Tracheal epithelial cell (primary cell): ENCODE results near the gene ZNF546. TPM values are rescaled to one million over a fixed set of nuclear protein-coding genes. Genes with fewer than 3 reads are reported as not detected.

Experiments
- total RNA-seq: library from RNA; depleted of rRNA; stranded (reverse); fragments of >200 nt; gene quantifications from 2 replicates; pipeline ENCODE4 v1.2.1, GENCODE V29; 2014

ZNF546 gene
- 0.24 and 1.5 TPM in 2 replicates for total RNA-seq

DNA sequence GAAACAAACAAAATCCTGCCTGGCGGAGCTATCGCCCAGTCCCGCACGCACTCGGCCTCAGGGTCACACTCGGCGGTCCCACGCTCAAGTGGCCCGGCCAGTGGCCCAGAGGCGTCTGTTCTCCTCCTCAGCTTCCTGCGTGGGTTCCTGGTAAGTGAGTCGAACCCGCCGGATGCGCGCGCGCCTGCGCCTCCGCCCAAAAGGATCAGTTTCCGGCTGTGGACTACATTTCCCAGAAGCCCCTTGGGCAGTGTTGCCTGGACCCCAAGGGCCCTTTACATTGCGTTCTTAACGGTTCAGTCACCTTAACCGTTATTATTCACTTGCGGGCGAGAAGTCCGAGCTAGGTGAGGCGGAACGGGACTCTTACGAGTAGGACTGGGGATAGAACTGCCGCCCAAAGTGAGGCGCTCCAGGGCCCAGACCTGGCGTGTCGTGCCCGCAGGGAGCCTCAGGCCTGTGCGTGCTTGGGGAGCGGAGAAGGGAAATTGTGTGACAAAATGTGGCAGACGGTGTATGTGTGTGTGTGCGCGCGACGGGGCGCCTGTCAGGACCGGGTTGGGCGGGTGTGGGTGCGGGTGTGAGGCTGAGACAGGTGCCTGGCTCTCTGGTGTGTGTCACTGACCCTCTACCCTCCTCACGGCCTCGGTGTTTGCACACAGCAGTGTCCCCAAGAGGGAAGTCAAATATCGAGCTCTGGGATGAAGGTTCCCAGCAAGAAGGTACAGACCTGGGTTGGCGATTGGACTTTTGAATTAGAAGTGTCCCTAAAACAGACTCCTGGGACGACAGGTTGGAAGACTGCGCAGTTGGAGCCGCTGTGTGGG, at the start of gene ZNF546:
Gene ZNF546, plus strand, starts transcription at position 250 of the 827 bp plus-strand sequence. CDS start 1,267 bp downstream, outside the sequence.

DNA sequence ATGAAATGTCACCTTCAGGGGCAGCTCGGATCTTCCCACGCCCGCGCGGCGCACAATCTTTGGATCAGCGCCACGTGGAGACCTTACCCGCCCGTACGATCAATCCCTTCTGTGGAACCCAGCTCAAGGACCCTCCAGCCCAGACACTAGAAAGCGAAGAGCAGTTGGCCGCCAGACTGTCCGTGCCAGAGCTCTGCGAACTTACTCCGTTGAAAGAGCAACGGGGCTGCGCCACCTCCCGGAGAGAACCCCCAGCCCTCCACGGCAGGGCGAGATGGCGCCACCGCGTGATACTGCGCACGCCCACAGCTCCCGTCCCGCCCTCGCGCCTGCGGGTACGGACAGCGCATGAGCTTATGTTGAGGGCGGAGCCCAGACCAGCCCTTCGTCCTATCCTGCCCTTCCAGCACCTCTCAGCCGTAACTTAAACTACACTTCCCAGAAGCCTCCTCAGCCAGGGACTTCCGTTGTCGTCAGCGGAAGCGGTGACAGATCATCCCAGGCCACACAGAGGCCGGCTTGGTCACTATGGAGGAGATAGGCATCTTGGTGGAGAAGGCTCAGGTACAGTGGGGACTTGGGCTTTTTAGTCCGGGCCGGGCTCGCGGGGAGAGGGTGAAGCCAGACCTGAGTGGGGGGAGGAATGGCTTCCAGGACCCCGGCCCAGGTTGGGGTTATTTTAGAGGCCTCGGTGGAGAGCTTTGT, 26.0 kb upstream of the ZNF546 start, which contains the start of gene PSMC4:
Gene PSMC4, plus strand, starts transcription at position 491 of the 705 bp plus-strand sequence. Its CDS starts 38 bp downstream, at position 529.

DNA sequence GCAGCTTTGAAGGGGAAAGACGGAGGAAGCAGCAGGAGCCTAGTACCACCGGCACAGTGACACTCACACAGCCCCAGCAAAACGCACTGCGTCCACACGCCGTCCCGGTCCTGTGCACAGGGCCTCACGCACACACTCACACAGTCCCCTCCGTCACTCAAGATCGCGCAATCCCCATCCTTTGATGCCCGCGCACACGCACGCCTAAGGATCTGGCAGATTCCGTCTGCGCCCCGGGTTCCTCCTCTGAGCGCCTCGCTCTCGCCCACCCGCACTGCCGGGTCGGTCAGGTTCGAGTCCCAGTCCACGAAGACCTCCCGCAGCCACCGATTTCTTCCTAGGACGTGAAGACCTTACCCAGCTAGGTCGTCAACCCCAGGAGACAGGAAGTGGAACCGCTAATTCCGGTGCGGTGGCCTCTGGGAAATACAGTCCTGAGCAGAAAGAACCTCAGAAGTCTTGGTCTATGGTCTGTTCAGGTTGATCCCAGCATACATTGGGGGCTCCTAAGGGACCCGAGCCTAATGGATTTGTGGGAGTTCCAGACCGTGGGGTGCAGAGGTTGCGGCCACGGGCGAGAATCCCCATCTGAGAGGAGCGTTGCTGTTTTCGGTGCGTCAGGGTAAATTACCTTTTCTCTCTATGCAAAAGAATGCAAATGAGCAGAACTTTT, 59.1 kb downstream of the ZNF546 start, which contains the start of gene ZNF780B:
Gene ZNF780B, minus strand, starts transcription at position 400 of the 673 bp plus-strand sequence. CDS start 5,899 bp downstream, outside the sequence.

Other genes starting within 250 kb of the ZNF546 start
- not detected in 2 replicates for gene LEUTX, start 218.2 kb upstream of the ZNF546 start, total RNA-seq
- gene DYRK1B, start 162.9 kb upstream of the ZNF546 start, total RNA-seq = 7.5 and 8.3 TPM in 2 replicates
- 157 and 169 TPM in 2 replicates for gene FBL, start 150.7 kb upstream of the ZNF546 start, total RNA-seq
- gene FCGBP, start 62.4 kb upstream of the ZNF546 start, total RNA-seq = 0.43 and 0.96 TPM in 2 replicates
- 98.9 and 146 TPM in 2 replicates for gene PSMC4, start 25.9 kb upstream of the ZNF546 start, total RNA-seq
- 3.4 and 10.9 TPM in 2 replicates for gene ZNF780B, start 59.2 kb downstream of the ZNF546 start, total RNA-seq
- gene ZNF780A, start 93.9 kb downstream of the ZNF546 start, total RNA-seq = 7.0 and 8.7 TPM in 2 replicates
- 6.2 and 8.0 TPM in 2 replicates for gene MAP3K10, start 194.4 kb downstream of the ZNF546 start, total RNA-seq
- not detected in 2 replicates for gene TTC9B, start 221.3 kb downstream of the ZNF546 start, total RNA-seq
- gene CCNP, start 229.6 kb downstream of the ZNF546 start, total RNA-seq = 0.21 TPM in 1 of 2 replicates, not detected in the other